ENCODE results near the gene KCNK15. TPM values are rescaled to one million over a fixed set of nuclear protein-coding genes. Genes with fewer than 3 reads are reported as not detected.
A peak's percentile ranks its signal among the peaks of the same experiment; 100 is the strongest.

The KCNK15 gene
- total RNA-seq, 3 donors from 2014 or later (not counting 1 experiment from before 2014, with no cell fraction given): not detected

- H3K36me3 ChIP-seq (ENCODE audit: control insufficient read depth, insufficient read depth, low read length): no peaks in the 10 kb centered on the region
- no peaks in the 10 kb centered on the region for H3K27me3 ChIP-seq (ENCODE audit: control insufficient read depth, insufficient read depth, low read length)
- Mint-ChIP-seq H3K4me3 (no peak overlapping the region), H3K36me3 (no peaks in the 10 kb centered on the region), H3K27me3 (ENCODE audit: low read depth in 2 of 2) (peaks cover 3 to 10% of the 10 kb centered on the region in 2 donors), H3K9me3 (no peaks in the 10 kb centered on the region), H3K27ac (no peak overlapping the region), H3K4me1 (peaks cover 12 to 20% of the 10 kb centered on the region in 2 donors)
- no peak overlapping the region for H3K4me3 ChIP-seq (ENCODE audit: low read length)
- no peak overlapping the region for H3K27ac ChIP-seq (ENCODE audit: low read length)
- TF ChIP-seq CTCF (IDR thresholded peaks at IDR 0.05): no peak
- DNase-seq: no peak
- H3K4me1 ChIP-seq (ENCODE audit: control insufficient read depth, insufficient read depth, low read length): peaks cover 4% of the 10 kb centered on the region
- no peaks in the 10 kb centered on the region for H3K9me3 ChIP-seq (ENCODE audit: control insufficient read depth, insufficient read depth, low read length)
- intact Hi-C loops (cut with micrococcal nuclease): loop anchor here (5.0 kb wide), 1 partner anchor 520 kb away; no protein-coding TSS in a partner anchor
- no peak for ATAC-seq
- WGBS (ENCODE audit: insufficient coverage): 100% methylated on average over 4 of the region's 4 CpGs
Measured at GRCh38 chr20:44737116-44737515, 8.5 kb upstream of the KCNK15 start.

GRCh38 chr20:44738813-44739477 lies 6.7 kb upstream of the KCNK15 start:
- no peaks in the 10 kb centered on the region for H3K9me3 ChIP-seq (ENCODE audit: control insufficient read depth, insufficient read depth, low read length)
- H3K27ac ChIP-seq (ENCODE audit: low read length): no peak overlapping the region
- intact Hi-C loops (cut with micrococcal nuclease): loop anchor here (5.0 kb wide), 1 partner anchor 522 kb away; no protein-coding TSS in a partner anchor
- DNase-seq: peak in 1 of 2 donors; percentile 74
- peaks cover 12 to 16% of the 10 kb centered on the region in 2 donors for H3K4me1 Mint-ChIP-seq
- TF ChIP-seq CTCF (IDR thresholded peaks at IDR 0.05): no peak
- peak in 2 of 3 donors; percentile 63 for ATAC-seq
- H3K27me3 Mint-ChIP-seq (ENCODE audit: low read depth in 2 of 2): peaks cover 16 to 18% of the 10 kb centered on the region in 2 donors
- H3K4me1 ChIP-seq (ENCODE audit: control insufficient read depth, insufficient read depth, low read length): peaks cover 4% of the 10 kb centered on the region
- H3K36me3 Mint-ChIP-seq: no peaks in the 10 kb centered on the region
- H3K4me3 ChIP-seq (ENCODE audit: low read length): no peak overlapping the region
- no peak overlapping the region for H3K4me3 Mint-ChIP-seq
- H3K27ac Mint-ChIP-seq: no peak overlapping the region
- 78% methylated on average over 7 of the region's 7 CpGs for whole genome bisulfite sequencing (ENCODE audit: insufficient coverage)
- H3K27me3 ChIP-seq (ENCODE audit: control insufficient read depth, insufficient read depth, low read length): no peaks in the 10 kb centered on the region
- H3K9me3 Mint-ChIP-seq: no peaks in the 10 kb centered on the region
- H3K36me3 ChIP-seq (ENCODE audit: control insufficient read depth, insufficient read depth, low read length): no peaks in the 10 kb centered on the region

GRCh38 chr20:44739942-44740341 lies 5.7 kb upstream of the KCNK15 start:
- Mint-ChIP-seq H3K4me1 (peaks cover 12 to 17% of the 10 kb centered on the region in 2 donors), H3K27me3 (ENCODE audit: low read depth in 2 of 2) (peaks cover 24 to 27% of the 10 kb centered on the region in 2 donors), H3K36me3 (no peaks in the 10 kb centered on the region), H3K4me3 (no peak overlapping the region), H3K9me3 (no peaks in the 10 kb centered on the region), H3K27ac (no peak overlapping the region)
- Histone ChIP-seq H3K27ac (ENCODE audit: low read length) (no peak overlapping the region), H3K4me3 (ENCODE audit: low read length) (no peak overlapping the region), H3K36me3 (ENCODE audit: control insufficient read depth, insufficient read depth, low read length) (no peaks in the 10 kb centered on the region), H3K27me3 (ENCODE audit: control insufficient read depth, insufficient read depth, low read length) (no peaks in the 10 kb centered on the region), H3K4me1 (ENCODE audit: control insufficient read depth, insufficient read depth, low read length) (peaks cover 4% of the 10 kb centered on the region), H3K9me3 (ENCODE audit: control insufficient read depth, insufficient read depth, low read length) (no peaks in the 10 kb centered on the region)
- intact Hi-C loops (cut with micrococcal nuclease): loop anchor here (5.0 kb wide), 1 partner anchor 523 kb away; no protein-coding TSS in a partner anchor
- DNase-seq: no peak
- no peak for TF ChIP-seq CTCF (IDR thresholded peaks at IDR 0.05)
- 67% methylated on average over 2 of the region's 2 CpGs for WGBS (ENCODE audit: insufficient coverage)
- no peak for ATAC-seq

All from natural killer cell (primary cell).